Lower leg skin (tissue), 3 donors: ENCODE data around the gene BBS9.

Source experiments
- POLR2A ChIP-seq, 2 donors: fragments of 450-650 bp; IDR thresholded peaks; one replicate each; pipeline ENCODE4 v1.6.1; 2016 to 2017; ENCODE audit warnings: antibody characterized with exemption in 2 of 2, mild to moderate bottlenecking in 1 of 2, moderate library complexity in 1 of 2
- TF ChIP-seq, protein P1 (sequence below), 3 donors: fragments of 450-650 bp; IDR thresholded peaks; one replicate each; pipeline ENCODE4 v1.5.1; 2016; ENCODE audit warnings: antibody characterized with exemption in 3 of 3, mild to moderate bottlenecking in 3 of 3, moderate library complexity in 2 of 3

DNA sequence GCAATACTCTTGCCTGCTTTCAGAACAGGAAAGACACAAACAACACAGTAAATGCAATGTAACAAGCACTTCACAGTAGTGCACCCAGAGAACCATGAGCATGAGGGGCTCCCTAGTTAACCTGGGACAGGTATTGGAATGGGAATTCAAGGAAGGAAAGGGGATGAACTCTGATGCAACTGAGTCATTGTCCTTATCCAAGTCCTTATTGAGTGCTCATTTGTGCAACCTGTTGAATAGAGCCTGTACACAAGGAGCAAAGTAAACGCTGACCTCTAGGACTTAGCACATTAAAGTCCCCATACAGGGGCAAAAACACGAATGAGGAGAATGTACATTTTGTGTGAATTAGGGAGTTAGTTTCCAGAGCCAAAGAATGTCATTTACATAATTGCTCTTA, 499.5 kb downstream of the BBS9 start:
- TF ChIP-seq, protein P1, sequence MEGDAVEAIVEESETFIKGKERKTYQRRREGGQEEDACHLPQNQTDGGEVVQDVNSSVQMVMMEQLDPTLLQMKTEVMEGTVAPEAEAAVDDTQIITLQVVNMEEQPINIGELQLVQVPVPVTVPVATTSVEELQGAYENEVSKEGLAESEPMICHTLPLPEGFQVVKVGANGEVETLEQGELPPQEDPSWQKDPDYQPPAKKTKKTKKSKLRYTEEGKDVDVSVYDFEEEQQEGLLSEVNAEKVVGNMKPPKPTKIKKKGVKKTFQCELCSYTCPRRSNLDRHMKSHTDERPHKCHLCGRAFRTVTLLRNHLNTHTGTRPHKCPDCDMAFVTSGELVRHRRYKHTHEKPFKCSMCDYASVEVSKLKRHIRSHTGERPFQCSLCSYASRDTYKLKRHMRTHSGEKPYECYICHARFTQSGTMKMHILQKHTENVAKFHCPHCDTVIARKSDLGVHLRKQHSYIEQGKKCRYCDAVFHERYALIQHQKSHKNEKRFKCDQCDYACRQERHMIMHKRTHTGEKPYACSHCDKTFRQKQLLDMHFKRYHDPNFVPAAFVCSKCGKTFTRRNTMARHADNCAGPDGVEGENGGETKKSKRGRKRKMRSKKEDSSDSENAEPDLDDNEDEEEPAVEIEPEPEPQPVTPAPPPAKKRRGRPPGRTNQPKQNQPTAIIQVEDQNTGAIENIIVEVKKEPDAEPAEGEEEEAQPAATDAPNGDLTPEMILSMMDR (IDR thresholded peaks at IDR 0.05): no peak
- TF ChIP-seq POLR2A (IDR thresholded peaks at IDR 0.05): no peak
